Measurements from ENCODE around the gene NFIA.

NFIA gene

GRCh38 chr1:61132645-61133334 is 50.4 kb downstream of the NFIA start:
- no peak overlapping the region for H3K4me3 Mint-ChIP-seq
- H3K4me1 Mint-ChIP-seq (ENCODE audit: low read depth) = peaks cover 6% of the 10 kb centered on the region
- no peaks in the 10 kb centered on the region for H3K36me3 Mint-ChIP-seq (ENCODE audit: low read depth)
- no peak overlapping the region for H3K27ac Mint-ChIP-seq
- H3K9me3 Mint-ChIP-seq = no peaks in the 10 kb centered on the region
- H3K27me3 Mint-ChIP-seq = peaks cover 18% of the 10 kb centered on the region

- Mint-ChIP-seq H3K27me3 (peaks cover 18% of the 10 kb centered on the region), H3K4me3 (no peak overlapping the region), H3K36me3 (ENCODE audit: low read depth) (no peaks in the 10 kb centered on the region), H3K27ac (no peak overlapping the region), H3K9me3 (no peaks in the 10 kb centered on the region), H3K4me1 (ENCODE audit: low read depth) (peaks cover 6% of the 10 kb centered on the region)
Measured at GRCh38 chr1:61133335-61134019, 51.1 kb downstream of the NFIA start.

DNA sequence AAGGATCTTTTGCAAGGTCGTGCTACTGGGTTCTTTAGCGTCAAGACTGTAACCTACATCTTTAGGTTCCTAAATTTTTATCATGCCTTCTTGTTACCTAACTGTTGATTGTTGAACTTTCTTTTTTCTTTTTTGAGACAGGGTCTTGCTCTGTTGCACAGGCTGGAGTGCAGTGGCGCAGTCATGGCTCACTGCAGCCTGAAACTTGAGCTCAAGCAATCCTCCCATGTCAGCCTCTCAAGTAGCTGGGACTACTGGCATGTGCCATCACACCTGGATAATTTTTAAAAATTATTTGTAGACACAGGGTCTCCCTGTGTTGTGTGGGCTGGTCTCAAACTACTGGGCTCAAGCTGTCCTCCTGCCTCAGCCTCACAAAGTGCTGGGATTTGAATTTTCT is 52.9 kb downstream of the NFIA start:
- Mint-ChIP-seq H3K27me3 (peaks cover 15% of the 10 kb centered on the region), H3K4me1 (ENCODE audit: low read depth) (peaks cover 6% of the 10 kb centered on the region), H3K4me3 (no peak overlapping the region), H3K27ac (no peak overlapping the region), H3K9me3 (no peaks in the 10 kb centered on the region), H3K36me3 (ENCODE audit: low read depth) (no peaks in the 10 kb centered on the region)

DNA sequence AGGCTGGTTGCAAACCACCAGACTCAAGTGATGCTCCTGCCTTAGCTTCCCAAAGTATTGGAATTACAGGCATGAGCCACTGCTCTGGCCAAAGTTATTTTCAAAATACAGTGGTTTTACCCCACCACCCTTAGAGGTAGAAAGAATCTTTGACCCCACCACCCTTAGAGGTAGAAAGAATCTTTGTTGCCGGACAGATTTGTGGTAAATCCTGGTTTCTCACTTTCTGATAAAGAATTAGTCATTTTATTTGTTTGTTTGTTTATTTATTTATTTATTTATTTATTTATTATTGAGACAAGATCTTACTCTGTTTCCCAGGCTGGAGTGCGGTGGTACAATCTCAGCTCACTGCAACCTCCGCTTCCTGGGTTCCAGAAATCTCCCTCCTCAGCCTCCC is 55.9 kb downstream of the NFIA start:
- H3K4me1 Mint-ChIP-seq (ENCODE audit: low read depth) = no peaks in the 10 kb centered on the region
- H3K9me3 Mint-ChIP-seq = no peaks in the 10 kb centered on the region
- H3K4me3 Mint-ChIP-seq = no peak overlapping the region
- peaks cover 9% of the 10 kb centered on the region for H3K27me3 Mint-ChIP-seq
- H3K27ac Mint-ChIP-seq = no peak overlapping the region
- no peaks in the 10 kb centered on the region for H3K36me3 Mint-ChIP-seq (ENCODE audit: low read depth)

- Mint-ChIP-seq H3K9me3 (no peaks in the 10 kb centered on the region), H3K4me1 (ENCODE audit: low read depth) (no peaks in the 10 kb centered on the region), H3K27me3 (peaks cover 9% of the 10 kb centered on the region), H3K4me3 (no peak overlapping the region), H3K36me3 (ENCODE audit: low read depth) (no peaks in the 10 kb centered on the region), H3K27ac (no peak overlapping the region)
Measured at GRCh38 chr1:61138921-61139774, 56.8 kb downstream of the NFIA start.

DNA sequence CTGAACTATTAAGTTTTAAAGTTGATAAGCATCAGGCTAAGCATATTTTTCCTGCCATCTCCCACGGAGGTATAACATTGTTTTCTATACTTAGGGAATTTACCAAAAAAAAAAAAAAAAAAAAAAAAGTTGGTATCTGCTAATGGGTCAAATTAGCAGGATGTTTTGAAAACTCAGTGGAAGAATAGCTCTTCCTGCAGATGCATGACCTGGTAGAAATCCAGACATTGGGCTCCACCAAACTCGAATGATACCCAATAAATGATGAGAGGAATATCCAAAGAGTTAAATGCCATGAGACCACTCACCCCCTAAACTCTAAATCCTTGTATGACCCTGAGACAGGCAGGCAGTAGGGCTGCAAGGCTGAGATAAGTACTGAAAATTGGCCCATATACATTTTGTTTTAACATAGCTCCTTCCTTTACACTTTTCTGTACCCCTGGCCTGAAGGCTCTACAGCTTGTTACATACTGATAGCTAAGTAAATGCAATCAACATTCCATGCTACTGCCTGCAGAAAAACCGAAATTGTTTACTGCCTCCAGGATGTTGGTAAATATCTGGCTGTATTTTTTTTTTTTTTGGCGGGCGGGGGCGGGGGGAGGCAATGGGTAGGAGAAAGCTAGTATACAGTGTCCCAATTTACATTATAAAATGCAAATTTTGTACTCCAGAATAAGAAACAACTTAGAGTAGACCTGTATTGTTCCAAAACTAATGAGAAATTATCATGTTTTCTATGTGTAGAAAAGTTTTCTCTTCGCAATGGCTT is 57.6 kb downstream of the NFIA start:
- Mint-ChIP-seq H3K36me3 (ENCODE audit: low read depth) (no peaks in the 10 kb centered on the region), H3K9me3 (no peaks in the 10 kb centered on the region), H3K4me1 (ENCODE audit: low read depth) (no peaks in the 10 kb centered on the region), H3K27ac (no peak overlapping the region), H3K4me3 (no peak overlapping the region), H3K27me3 (peaks cover 5% of the 10 kb centered on the region)

- Mint-ChIP-seq H3K27ac (no peak overlapping the region), H3K36me3 (ENCODE audit: low read depth) (no peaks in the 10 kb centered on the region)
Measured at GRCh38 chr1:61140778-61141177, 58.4 kb downstream of the NFIA start.

GRCh38 chr1:61141288-61142042 is 59.1 kb downstream of the NFIA start:
- Mint-ChIP-seq H3K4me1 (ENCODE audit: low read depth) (no peaks in the 10 kb centered on the region), H3K27me3 (peaks cover 5% of the 10 kb centered on the region), H3K27ac (no peak overlapping the region), H3K9me3 (no peaks in the 10 kb centered on the region), H3K4me3 (no peak overlapping the region), H3K36me3 (ENCODE audit: low read depth) (no peaks in the 10 kb centered on the region)

More at GRCh38 chr1:61140778-61141177, 58.4 kb downstream of the NFIA start:
- peaks cover 5% of the 10 kb centered on the region for H3K27me3 Mint-ChIP-seq
- H3K9me3 Mint-ChIP-seq = no peaks in the 10 kb centered on the region
- H3K4me3 Mint-ChIP-seq = no peak overlapping the region
- no peaks in the 10 kb centered on the region for H3K4me1 Mint-ChIP-seq (ENCODE audit: low read depth)

DNA sequence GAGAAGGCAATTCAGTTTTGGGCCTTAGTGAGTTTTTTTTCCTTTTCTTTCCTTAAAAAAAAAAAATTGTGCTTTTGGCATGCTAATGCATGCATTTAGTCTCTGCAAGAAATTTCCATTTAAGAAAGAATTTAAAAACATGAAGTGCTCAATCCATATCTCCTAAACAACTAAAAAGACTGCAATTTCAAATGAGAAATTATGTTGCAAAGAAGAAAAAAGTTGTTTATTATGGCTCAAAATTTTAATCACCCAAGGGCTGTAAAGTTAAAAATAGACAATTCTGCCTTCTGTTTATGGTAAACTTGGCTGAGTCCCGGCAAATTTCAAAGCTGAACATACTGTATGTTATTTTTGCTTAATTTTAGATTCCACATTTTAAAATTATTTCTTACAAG is 59.7 kb downstream of the NFIA start:
- no peaks in the 10 kb centered on the region for H3K4me1 Mint-ChIP-seq (ENCODE audit: low read depth)

DNA sequence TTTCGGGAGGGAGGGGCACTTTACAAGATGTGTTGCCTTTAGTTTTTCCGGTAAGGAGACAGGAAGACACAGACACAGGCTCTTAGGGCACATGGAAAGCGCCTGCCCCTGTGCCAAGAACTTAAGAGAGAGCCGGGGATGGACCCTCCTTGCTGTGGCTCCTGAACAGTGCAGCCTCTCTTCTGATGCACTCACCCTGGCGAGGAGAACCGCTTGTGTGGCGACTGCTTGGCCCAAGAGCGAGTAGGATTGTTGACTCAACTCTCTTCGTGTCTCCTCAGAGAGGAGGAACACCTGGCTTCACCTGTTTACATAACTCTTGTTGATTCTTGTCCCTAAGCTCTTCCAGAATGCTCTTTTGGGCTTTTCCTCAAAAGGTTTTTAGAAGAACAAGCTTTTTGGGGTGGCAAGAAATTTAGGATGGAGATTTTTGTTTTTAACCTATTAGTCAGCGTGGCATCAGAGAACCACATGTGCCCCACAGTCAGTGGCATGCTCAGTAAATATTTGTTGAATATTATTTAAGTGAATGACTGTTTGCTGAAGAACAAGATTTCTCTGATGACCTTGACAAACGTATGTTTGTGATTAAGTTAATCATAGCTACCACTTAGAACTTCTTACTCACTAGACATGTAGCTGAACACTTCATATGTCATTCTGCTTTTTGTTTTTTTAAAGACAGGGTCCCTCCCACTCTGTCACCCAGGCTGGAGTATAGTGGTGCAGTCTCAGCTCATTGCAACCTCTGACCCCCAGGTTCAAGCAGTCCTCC is 60.6 kb downstream of the NFIA start:
- Mint-ChIP-seq H3K27ac (no peak overlapping the region), H3K27me3 (no peaks in the 10 kb centered on the region), H3K4me3 (no peak overlapping the region), H3K4me1 (ENCODE audit: low read depth) (no peaks in the 10 kb centered on the region), H3K9me3 (no peaks in the 10 kb centered on the region), H3K36me3 (ENCODE audit: low read depth) (no peaks in the 10 kb centered on the region)

More for the DNA sequence above, 59.7 kb downstream of the NFIA start:
- no peak overlapping the region for H3K4me3 Mint-ChIP-seq
- no peak overlapping the region for H3K27ac Mint-ChIP-seq
- H3K36me3 Mint-ChIP-seq (ENCODE audit: low read depth) = no peaks in the 10 kb centered on the region
- H3K27me3 Mint-ChIP-seq = peaks cover 2% of the 10 kb centered on the region
- H3K9me3 Mint-ChIP-seq = no peaks in the 10 kb centered on the region

DNA sequence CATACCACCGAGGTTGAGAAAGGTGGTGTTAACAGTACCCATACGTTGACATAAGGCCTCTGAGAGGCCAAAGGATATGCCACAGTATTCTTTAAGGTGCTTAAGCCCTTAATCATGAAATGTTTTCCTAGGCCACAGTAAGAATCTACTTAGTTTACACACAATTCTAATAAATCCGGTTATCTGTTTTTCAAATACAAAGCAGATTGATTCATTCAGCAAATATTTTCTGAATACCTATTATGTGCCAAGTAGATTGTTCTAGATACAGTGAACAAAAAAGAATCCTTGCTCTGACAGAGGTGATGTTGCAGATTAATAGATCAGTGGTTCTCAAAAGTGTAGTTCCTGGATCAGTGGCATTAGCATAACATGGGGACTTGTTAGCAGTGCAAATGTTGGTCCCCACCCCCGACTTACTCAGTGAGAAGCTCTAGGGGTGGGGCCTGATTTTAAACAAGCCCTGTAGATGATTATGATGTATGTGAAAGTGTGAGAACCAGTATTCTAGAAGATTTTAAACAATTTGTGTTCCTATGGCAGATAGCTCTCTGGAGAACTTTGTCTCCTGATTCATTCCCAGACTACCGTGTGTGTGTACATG is 61.6 kb downstream of the NFIA start:
- Mint-ChIP-seq H3K27ac (no peak overlapping the region), H3K9me3 (no peaks in the 10 kb centered on the region), H3K27me3 (no peaks in the 10 kb centered on the region), H3K4me3 (no peak overlapping the region), H3K4me1 (ENCODE audit: low read depth) (no peaks in the 10 kb centered on the region), H3K36me3 (ENCODE audit: low read depth) (no peaks in the 10 kb centered on the region)

DNA sequence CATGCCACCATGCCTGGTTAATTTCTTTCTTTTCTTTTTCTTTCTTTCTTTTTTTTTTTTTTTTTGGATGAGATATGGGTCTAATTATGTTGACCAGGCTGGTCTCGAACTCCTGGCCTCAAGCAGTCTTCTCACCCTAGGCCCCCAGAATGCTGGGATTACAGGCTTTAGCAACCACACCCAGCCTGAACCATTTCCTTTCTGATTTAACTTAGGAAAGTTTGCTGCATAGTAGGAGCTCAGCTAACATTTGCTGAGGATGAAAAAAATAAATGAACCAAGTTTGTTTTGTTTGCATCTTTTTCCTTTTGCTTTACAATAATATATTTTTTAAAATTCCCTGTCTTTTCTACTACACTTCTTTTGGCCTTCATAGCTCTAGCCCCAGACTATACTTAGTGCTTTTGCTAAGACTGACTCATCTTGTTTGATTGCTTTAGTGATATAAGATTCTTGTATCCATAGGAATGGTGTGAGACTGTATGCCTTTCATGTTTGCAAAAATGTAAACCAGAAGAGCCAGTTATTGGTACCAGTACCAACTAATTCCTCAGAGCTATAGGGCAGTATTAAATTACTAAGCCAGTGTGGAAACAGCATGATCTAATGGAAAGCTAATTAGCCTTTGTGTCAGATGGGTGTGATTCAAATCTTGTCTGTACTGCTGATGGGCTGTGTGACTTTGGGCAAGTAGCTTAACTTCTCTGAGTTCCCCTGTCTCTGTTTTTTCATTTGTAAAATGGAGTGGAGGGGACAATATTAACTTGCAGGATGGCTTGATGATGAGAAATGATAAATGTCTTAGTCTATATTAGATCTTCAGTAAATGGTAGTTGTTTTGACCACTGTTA is 66.9 kb downstream of the NFIA start:
- Mint-ChIP-seq H3K9me3 (no peaks in the 10 kb centered on the region), H3K27ac (no peak overlapping the region), H3K4me1 (ENCODE audit: low read depth) (no peaks in the 10 kb centered on the region), H3K27me3 (no peaks in the 10 kb centered on the region), H3K36me3 (ENCODE audit: low read depth) (no peaks in the 10 kb centered on the region), H3K4me3 (no peak overlapping the region)

All from stimulated activated naive CD8-positive, alpha-beta T cell treated with anti-CD3 and anti-CD28 coated beads, Interleukin-15, Interleukin-2, amounts not matched to agents 100 ng/mL and 50 ng/mL, for 24 hours (primary cell).